Measurements from ENCODE around the gene HOXA7.

HOXA7 gene

DNA sequence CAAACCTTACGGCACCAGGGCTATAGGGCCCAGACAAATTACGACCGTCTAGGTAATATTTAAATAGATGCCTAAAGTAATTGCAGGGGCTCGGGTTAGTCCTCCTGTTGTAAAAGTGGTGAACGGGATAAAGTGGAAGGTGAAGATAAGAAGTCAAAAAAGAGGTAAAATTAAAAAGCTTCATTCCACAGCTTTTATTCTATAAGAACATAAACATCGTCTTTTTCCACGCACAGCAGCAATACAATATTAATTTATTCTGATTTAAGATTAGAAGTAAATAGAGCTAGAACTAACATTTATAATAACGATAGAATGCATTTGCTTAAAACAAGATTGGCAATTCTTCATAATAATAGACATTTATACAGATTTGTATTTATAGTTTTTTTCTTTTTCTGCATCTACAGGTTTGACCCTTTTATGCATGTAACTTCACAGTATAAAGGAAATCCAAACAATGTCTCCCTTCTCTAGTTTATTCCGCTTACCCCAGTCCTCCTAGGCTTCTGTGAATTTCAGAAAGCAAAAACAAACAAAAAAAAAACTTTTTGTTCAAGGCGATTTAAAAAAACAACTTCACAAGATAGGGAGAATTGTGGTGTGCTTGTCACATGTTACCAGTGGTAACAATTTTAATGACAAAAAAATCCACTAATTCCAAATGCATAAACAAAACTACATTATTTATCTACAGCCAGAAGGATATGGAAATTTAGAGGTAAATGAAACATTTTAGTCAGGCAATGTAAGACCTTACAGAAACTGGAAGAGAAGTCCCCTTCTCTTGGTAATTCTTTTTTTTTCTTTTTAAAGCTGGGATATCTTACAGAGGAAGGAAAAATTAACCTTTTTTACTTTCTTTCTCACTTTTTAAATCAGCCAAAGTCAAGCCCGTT is 14.2 kb upstream of the HOXA7 start:
- DNase-seq (ENCODE audit: low read depth) = no peak

DNA sequence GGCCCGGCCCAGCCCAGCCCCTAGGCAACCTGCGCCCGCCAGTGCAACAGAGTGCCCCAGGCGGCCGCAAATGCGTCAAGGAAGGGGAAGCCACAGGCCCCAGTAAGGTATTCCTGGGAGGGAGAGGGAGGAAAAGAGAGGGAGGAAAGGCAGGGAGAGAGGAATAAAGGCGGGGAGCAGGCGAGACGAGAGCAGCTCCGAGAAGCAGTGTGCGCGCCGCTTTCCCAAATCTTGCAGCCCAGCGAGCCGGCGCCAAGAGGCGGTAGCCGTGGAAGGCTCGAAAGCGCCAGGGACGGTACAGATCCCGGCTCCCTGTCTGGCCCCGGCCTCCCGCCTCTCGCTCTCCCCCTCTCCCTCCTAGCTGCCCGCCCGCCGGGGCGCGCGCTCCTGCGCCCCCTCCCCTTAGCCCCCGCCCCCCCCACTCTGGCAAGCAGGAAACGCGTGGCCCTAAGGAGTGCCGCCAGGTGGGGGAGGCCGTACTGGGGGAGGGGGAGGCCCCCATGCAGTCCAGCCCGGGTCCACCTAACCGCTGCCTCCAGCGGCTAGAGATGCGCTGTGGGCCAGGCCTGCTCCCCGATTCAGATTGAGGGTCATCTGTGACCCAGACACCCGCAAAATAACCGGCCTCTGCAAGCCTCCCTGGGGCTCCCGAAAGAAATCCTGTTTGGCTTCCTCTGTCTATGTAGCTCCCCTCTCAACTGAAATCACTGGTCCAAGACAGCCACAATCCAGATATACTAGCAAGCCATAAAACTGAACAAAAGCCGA is 13.4 kb upstream of the HOXA7 start:
- no peak for DNase-seq (ENCODE audit: low read depth)

DNA sequence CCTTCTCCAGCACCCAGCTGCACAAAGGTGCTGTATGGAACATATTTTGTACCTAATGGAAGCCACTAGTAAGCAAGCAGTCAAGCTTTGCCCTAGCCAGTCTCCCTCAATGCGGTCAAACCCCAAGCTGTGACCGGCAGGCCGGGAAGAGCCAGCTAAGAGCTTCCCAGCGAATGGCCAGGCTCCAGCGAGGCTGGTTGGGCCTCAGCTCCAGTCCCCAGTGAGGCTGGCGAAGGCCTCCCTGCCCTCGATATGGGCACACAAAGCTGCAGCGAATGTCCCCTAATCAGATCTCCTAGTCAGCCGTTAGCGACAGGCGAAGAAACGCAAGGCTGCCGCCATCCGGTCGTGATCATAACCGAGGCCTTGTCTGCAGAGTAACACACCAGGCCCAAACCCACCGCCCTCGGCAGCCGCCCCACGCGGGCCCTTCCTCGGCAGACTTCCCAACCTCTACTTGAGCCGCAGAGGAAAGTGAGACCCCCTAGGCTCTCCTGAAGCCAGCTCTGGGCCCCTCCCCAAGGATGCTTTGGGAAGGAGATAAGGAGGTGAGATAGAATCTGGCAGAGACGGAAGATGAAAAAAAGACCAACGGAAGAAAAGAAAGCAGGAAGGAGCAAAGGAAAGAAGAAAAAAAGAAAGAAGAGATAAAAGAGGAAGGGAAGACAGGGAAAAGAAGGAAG is 11.9 kb upstream of the HOXA7 start:
- no peak for DNase-seq (ENCODE audit: low read depth)

GRCh38 chr7:27167916-27168264 is 11.4 kb upstream of the HOXA7 start:
- no peak for DNase-seq (ENCODE audit: low read depth)

DNA sequence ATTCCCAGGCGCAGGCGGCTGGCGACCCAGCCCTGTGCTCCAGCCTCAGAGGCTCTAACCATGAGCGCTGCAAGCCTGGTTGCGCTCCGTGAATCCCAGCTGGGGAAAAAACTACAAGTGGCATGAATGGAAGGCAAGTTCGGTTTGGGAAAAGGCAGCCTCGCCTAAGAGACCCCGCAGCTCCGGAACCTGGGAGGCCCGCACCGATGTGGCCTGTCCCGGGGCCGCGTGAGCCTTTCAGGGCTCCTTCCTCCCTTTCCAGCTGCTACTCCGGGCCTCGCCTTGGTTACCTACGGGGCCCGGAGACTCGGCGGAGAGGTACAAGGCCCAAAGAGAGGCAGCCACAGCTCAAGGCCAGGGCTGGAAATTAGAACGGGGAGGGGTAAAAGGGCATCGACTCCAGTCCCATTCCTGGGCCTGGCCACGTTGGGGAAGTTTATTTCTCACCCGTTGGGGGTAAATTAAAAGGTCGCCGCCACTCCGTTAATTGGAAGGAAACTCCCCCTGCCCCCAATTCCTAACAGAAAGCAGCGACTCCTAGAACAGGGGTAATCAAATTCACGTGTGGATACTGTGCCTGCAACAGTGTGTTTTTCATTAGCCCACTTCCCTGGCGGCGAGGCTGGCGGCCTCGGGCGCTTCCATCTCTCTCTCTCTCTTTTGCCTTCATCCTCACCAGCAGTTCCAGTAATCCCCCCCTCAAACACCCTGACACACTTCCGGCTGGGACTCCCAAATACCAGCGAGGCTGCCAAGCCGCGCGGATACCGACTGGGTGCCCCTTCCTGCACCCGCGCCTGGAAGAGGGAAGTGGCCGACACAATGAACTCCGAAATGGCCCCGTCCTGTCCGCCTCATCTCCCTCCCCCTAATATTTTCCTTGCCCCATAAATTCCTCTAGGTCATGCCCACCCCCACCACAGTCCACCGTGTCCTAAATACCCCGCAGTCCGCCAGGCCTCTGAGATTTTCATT is 10.3 kb upstream of the HOXA7 start:
- DNase-seq (ENCODE audit: low read depth) = no peak

DNA sequence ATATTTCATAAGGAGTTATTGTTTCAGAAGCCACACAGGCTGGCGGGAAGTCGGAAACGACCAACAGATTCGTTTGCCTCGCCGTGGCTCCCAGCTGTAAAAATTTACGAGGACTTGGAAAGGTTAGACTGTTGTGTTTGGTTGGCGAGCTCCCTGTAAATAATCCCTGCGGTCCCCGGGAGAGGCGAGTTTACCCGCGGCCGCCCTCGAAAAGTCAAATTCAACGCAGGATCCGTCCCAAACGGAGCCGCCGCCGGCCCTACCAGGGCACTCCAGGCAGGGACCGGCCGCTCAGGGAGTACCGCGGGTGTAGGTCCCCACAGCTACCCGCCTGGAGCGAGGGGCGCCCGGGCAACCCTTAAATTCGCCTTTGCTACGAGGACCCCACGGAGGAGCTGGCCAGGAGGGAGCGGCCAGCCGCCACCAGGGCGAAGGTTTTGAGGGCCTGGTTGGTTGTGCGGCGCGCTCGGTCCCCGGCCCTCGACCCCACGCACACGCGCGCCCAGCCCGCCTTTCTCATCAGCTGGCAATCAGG is 9.6 kb upstream of the HOXA7 start:
- DNase-seq (ENCODE audit: low read depth) = no peak

GRCh38 chr7:27165089-27165995 is 8.9 kb upstream of the HOXA7 start, which contains the start of gene HOXA9:
TSS of gene HOXA9 (minus strand) at chr7:27165537. CDS start at chr7:27165457, 80 bp downstream.
- no peak for DNase-seq (ENCODE audit: low read depth)

- DNase-seq (ENCODE audit: low read depth) = no peak
These were observed 8.1 kb upstream of the HOXA7 start for GRCh38 chr7:27164367-27165088.

GRCh38 chr7:27164045-27164366 is 7.5 kb upstream of the HOXA7 start:
- DNase-seq (ENCODE audit: low read depth) = no peak

- DNase-seq (ENCODE audit: low read depth) = no peak
These were observed 7.0 kb upstream of the HOXA7 start for GRCh38 chr7:27163288-27164044.

GRCh38 chr7:27162561-27163287 is 6.2 kb upstream of the HOXA7 start:
- DNase-seq (ENCODE audit: low read depth) = no peak

GRCh38 chr7:27161721-27162560 is 5.5 kb upstream of the HOXA7 start:
- DNase-seq (ENCODE audit: low read depth) = no peak

GRCh38 chr7:27161214-27161720 is 4.8 kb upstream of the HOXA7 start:
- no peak for DNase-seq (ENCODE audit: low read depth)

GRCh38 chr7:27160546-27161213 is 4.2 kb upstream of the HOXA7 start:
- peak; percentile 69 for DNase-seq (ENCODE audit: low read depth)

GRCh38 chr7:27160145-27160545 is 3.7 kb upstream of the HOXA7 start:
- DNase-seq (ENCODE audit: low read depth) = no peak

Data from activated T-helper 1 cell treated with Interleukin-2 at 50 U/mL for 16 hours (primary cell).